Measurements from ENCODE around the gene TAF8. TPM values are rescaled to one million over a fixed set of nuclear protein-coding genes. Genes with fewer than 3 reads are reported as not detected.

TAF8 gene
- total RNA-seq, 1 experiment from 2014 or later, result 22.5 TPM

GRCh38 chr6:42078386-42078785, 28.1 kb downstream of the TAF8 start:
- no peak overlapping the region for H3K4me3 ChIP-seq (ENCODE audit: low read depth, low read length, poor library complexity, severe bottlenecking)
- intact Hi-C loops (cut with micrococcal nuclease; ENCODE audit: unreplicated experiment), result loop anchor here (10.0 kb wide), 1 partner anchor 816 kb away; a partner anchor contains a TSS
- ChIA-PET CTCF (no interaction called here), POLR2A (ENCODE audit: low non-redundant PET) (no interaction called here)
- no peaks in the 10 kb centered on the region for H3K27me3 ChIP-seq (replicated peaks; ENCODE audit: insufficient read depth, low read depth, low read length, poor library complexity)
- H3K27ac ChIP-seq (ENCODE audit: low read depth, low read length, poor library complexity, severe bottlenecking), result no peak overlapping the region
- H3K9me3 ChIP-seq (ENCODE audit: low read depth, low read length, poor library complexity, severe bottlenecking), result no peaks in the 10 kb centered on the region
- peaks cover 4% of the 10 kb centered on the region for H3K36me3 ChIP-seq (ENCODE audit: insufficient read depth, low read length, poor library complexity, severe bottlenecking)
- no peaks in the 10 kb centered on the region for H3K4me1 ChIP-seq (ENCODE audit: insufficient read depth, low read length, poor library complexity, severe bottlenecking)
- no TSS peak for BruUV-seq (replicated peaks)
- TF ChIP-seq CTCF (conservative IDR thresholded peaks at IDR 0.05; ENCODE audit: low read depth, low read length), result no peak
- TF ChIP-seq EZH2 (IDR thresholded peaks at IDR 0.05; ENCODE audit: borderline replicate concordance, low read depth, low read length, poor library complexity, severe bottlenecking), result no peak
- DNase-seq (ENCODE audit: low spot score), result no peak

DNA sequence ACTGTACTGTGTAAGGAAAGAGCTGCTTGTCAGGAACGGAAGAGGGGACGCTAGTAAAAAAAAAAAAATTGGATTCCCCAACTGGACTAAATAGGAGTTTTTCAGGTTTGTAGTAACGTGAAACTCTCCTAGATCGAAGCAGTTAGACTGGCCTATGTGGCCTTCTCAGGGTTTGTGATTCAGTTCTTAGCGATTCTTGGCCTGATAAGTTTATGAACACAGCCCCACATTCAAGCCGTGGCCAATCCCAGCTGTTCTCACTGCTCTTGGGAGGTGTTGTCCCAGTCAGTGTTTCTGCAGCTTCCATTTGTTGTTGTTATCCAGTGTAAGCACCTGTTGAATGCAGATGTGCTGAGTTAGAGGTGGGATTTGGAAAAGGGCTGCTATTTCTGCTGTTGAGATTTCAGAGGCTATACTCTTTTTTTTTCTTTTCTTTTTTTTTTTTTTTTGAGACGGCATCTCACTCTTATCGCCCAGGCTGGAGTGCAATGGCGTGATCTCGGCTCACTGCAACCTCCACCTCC, 29.7 kb downstream of the TAF8 start:
- no peak for DNase-seq (ENCODE audit: low spot score)
- H3K27ac ChIP-seq (ENCODE audit: low read depth, low read length, poor library complexity, severe bottlenecking), result no peak overlapping the region
- peaks cover 4% of the 10 kb centered on the region for H3K36me3 ChIP-seq (ENCODE audit: insufficient read depth, low read length, poor library complexity, severe bottlenecking)
- POLR2A ChIA-PET (ENCODE audit: low non-redundant PET), result no interaction called here
- H3K9me3 ChIP-seq (ENCODE audit: low read depth, low read length, poor library complexity, severe bottlenecking), result no peaks in the 10 kb centered on the region
- TF ChIP-seq CTCF (conservative IDR thresholded peaks at IDR 0.05; ENCODE audit: low read depth, low read length) (no peak), EZH2 (IDR thresholded peaks at IDR 0.05; ENCODE audit: borderline replicate concordance, low read depth, low read length, poor library complexity, severe bottlenecking) (no peak)
- no peaks in the 10 kb centered on the region for H3K4me1 ChIP-seq (ENCODE audit: insufficient read depth, low read length, poor library complexity, severe bottlenecking)
- BruUV-seq (replicated peaks), result no TSS peak
- intact Hi-C loops (cut with micrococcal nuclease; ENCODE audit: unreplicated experiment), result loop anchor here (10.0 kb wide), 1 partner anchor 815 kb away; a partner anchor contains a TSS
- CTCF ChIA-PET, result no interaction called here
- no peak overlapping the region for H3K4me3 ChIP-seq (ENCODE audit: low read depth, low read length, poor library complexity, severe bottlenecking)
- H3K27me3 ChIP-seq (replicated peaks; ENCODE audit: insufficient read depth, low read depth, low read length, poor library complexity), result no peaks in the 10 kb centered on the region

DNA sequence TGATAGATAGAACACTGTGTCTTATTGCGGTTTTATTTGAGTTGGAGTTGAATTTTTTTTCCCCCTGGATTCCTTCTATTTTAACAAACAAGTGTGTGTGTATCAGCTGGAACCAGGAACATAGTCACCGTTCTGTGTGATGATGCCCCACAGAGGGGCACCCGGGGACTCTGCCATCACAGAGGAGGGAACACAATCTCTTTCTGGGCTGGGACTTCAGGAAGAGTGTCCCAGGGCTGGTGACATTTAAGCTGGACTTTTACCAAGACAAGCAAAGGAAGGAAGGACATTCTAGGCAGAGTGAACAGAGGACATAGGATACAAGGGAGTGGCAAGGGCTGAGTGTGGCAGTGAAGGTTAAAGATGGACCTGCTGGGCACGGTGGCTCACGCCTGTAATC, 33.2 kb downstream of the TAF8 start:
- no peaks in the 10 kb centered on the region for H3K4me1 ChIP-seq (ENCODE audit: insufficient read depth, low read length, poor library complexity, severe bottlenecking)
- DNase-seq (ENCODE audit: low spot score), result no peak
- no peak overlapping the region for H3K4me3 ChIP-seq (ENCODE audit: low read depth, low read length, poor library complexity, severe bottlenecking)
- no peaks in the 10 kb centered on the region for H3K36me3 ChIP-seq (ENCODE audit: insufficient read depth, low read length, poor library complexity, severe bottlenecking)
- intact Hi-C loops (cut with micrococcal nuclease; ENCODE audit: unreplicated experiment), result no loop called here
- no TSS peak for BruUV-seq (replicated peaks)
- no peaks in the 10 kb centered on the region for H3K27me3 ChIP-seq (replicated peaks; ENCODE audit: insufficient read depth, low read depth, low read length, poor library complexity)
- no peak overlapping the region for H3K27ac ChIP-seq (ENCODE audit: low read depth, low read length, poor library complexity, severe bottlenecking)
- TF ChIP-seq EZH2 (IDR thresholded peaks at IDR 0.05; ENCODE audit: borderline replicate concordance, low read depth, low read length, poor library complexity, severe bottlenecking) (no peak), CTCF (conservative IDR thresholded peaks at IDR 0.05; ENCODE audit: low read depth, low read length) (no peak)
- ChIA-PET POLR2A (ENCODE audit: low non-redundant PET) (no interaction called here), CTCF (no interaction called here)
- H3K9me3 ChIP-seq (ENCODE audit: low read depth, low read length, poor library complexity, severe bottlenecking), result no peaks in the 10 kb centered on the region
